K562 (cell line): ENCODE results near the gene AP3B1. TPM values are rescaled to one million over a fixed set of nuclear protein-coding genes. Genes with fewer than 3 reads are reported as not detected.
A peak's percentile ranks its signal among the peaks of the same experiment; 100 is the strongest.

Experiments used
- ATAC-seq: fragments of 200-7000 bp; cut with Tn5 transposase; 3 replicates; pipeline ENCODE4 v1.9.1; 2020; ENCODE audit warnings: moderate library complexity
- BruUV-seq: library from RNA; stranded (reverse); fragments of 400-500 nt; replicated peaks from 2 replicates; lab custom pipeline; 2021; lab: Mats Ljungman, UMichigan
- CTCF ChIA-PET: fragments of 300-600 bp; formaldehyde crosslinking; extraction: SDS; loops from one replicate; lab custom pipeline; 2021; ENCODE audit warnings: low intra/inter-chr PET ratio; lab: Yijun Ruan, JAX
- POLR2A ChIA-PET: fragments of 300-600, 350-650 bp; sonication (Branson Sonifier 250); formaldehyde crosslinking; extraction: SDS; loops from one replicate; lab custom pipeline; 2021; ENCODE audit warnings: antibody characterized with exemption, inconsistent platforms; lab: Yijun Ruan, JAX
- DNase-seq, 4 experiments: peaks; one replicate each; pipeline versions ENCODE4 v3.0.0 to v3.0.0-alpha.2; 2011 to 2018; ENCODE audit warnings: low spot score in 3 of 4, mixed read lengths in 3 of 4; ENCODE audit errors: extremely low read depth in 1 of 4
- FAIRE-seq: peaks from 2 replicates; lab custom pipeline; 2011; peaks lifted over from hg19 to GRCh38; lab: Jason Lieb, UNC
- H2AFZ ChIP-seq: 2 replicates; pipeline ENCODE4 v1.6.0; 2011; ENCODE audit warnings: low read depth, low read length, control low read depth, inconsistent platforms
- H3K27ac ChIP-seq: fragments of 200-600 bp; 3 replicates; pipeline ENCODE4 v1.8.0; 2011; ENCODE audit warnings: low read depth, mild to moderate bottlenecking, control low read depth, inconsistent platforms, low read length, moderate library complexity, mixed read lengths; ENCODE audit errors: extremely low read depth
- H3K27me3 ChIP-seq, 2 experiments: fragments of 300-600 bp in 1 of 2; 2 replicates in 1 of 2; 3 replicates in 1 of 2; pipeline versions ENCODE4 v1.6.0 to v1.8.0; 2011; ENCODE audit warnings: inconsistent platforms in 2 of 2, low read length in 2 of 2, mild to moderate bottlenecking in 1 of 2, mixed read lengths in 1 of 2, moderate library complexity in 1 of 2; ENCODE audit not compliant: control insufficient read depth in 2 of 2, insufficient read depth in 2 of 2
- H3K36me3 ChIP-seq: fragments of 300-600 bp; 3 replicates; pipeline ENCODE4 v1.8.0; 2011; ENCODE audit warnings: mild to moderate bottlenecking, low read length, inconsistent platforms; ENCODE audit not compliant: control insufficient read depth, insufficient read depth
- H3K4me1 ChIP-seq, 2 experiments: fragments of 200-600 bp in 1 of 2; replicated peaks in 1 of 2; 2 replicates in 1 of 2; 3 replicates in 1 of 2; pipeline versions ENCODE4 v1.5.1 to v1.8.0; 2011; ENCODE audit warnings: inconsistent platforms in 2 of 2, low read length in 2 of 2, mild to moderate bottlenecking in 1 of 2, mixed read lengths in 1 of 2, moderate library complexity in 1 of 2; ENCODE audit not compliant: control insufficient read depth in 2 of 2, insufficient read depth in 2 of 2
- H3K4me2 ChIP-seq: 2 replicates; pipeline ENCODE4 v1.6.1; 2011; ENCODE audit warnings: low read length, control low read depth, inconsistent platforms, mixed read lengths; ENCODE audit not compliant: insufficient read depth
- H3K4me3 ChIP-seq: fragments of 200-600 bp; sonication (generic), shearing (Covaris generic); 2 replicates; pipeline ENCODE4 v1.5.1; 2016; ENCODE audit warnings: control low read depth, inconsistent platforms
- H3K79me2 ChIP-seq: fragments of 200-600 bp; 3 replicates; pipeline ENCODE4 v1.8.0; 2011; ENCODE audit warnings: low read length, inconsistent platforms; ENCODE audit not compliant: control insufficient read depth, insufficient read depth
- H3K9ac ChIP-seq, 2 experiments: 2 replicates each; pipeline versions ENCODE4 v1.6.0 to v1.6.1; 2011; ENCODE audit warnings: low read depth in 2 of 2, low read length in 2 of 2, control low read depth in 1 of 2, inconsistent platforms in 1 of 2, mild to moderate bottlenecking in 1 of 2, mixed read lengths in 1 of 2; ENCODE audit not compliant: insufficient read depth in 1 of 2
- H3K9me1 ChIP-seq: one replicate; pipeline ENCODE4 v1.6.0; 2011; ENCODE audit warnings: inconsistent platforms, mild to moderate bottlenecking, low read length, moderate library complexity; ENCODE audit not compliant: control insufficient read depth, insufficient read depth
- H3K9me3 ChIP-seq: replicated peaks from 2 replicates; pipeline ENCODE4 v1.5.1; 2011; ENCODE audit warnings: low read depth, low read length, inconsistent platforms; ENCODE audit not compliant: control insufficient read depth, insufficient read depth
- H4K20me1 ChIP-seq: replicated peaks from 2 replicates; pipeline ENCODE4 v1.6.1; 2011; ENCODE audit warnings: low read length, inconsistent platforms, mixed read lengths; ENCODE audit not compliant: control insufficient read depth, insufficient read depth
- FOXA1 ChIP-seq: fragments of 450-650 bp; IDR thresholded peaks from 2 replicates; pipeline ENCODE4 v1.6.1; 2016; ENCODE audit warnings: mild to moderate bottlenecking, borderline replicate concordance
- FOXJ2 ChIP-seq: fragments of 200-800 bp; sonication (Bioruptor generic); IDR thresholded peaks from 2 replicates; pipeline ENCODE4 v1.6.1; 2016; ENCODE audit warnings: missing genetic modification characterization, missing compliant biosample characterization
- JUNB ChIP-seq: fragments of 450-650 bp; formaldehyde crosslinking; conservative IDR thresholded peaks from 2 replicates; pipeline ENCODE4 v1.4.0; 2020; ENCODE audit warnings: mild to moderate bottlenecking
- KLF1 ChIP-seq: fragments of 450-650 bp; IDR thresholded peaks from 2 replicates; pipeline ENCODE4 v1.6.1; 2016; ENCODE audit warnings: missing genetic modification characterization, missing compliant biosample characterization
- KLF10 ChIP-seq: fragments of 250-450 bp; sonication (Bioruptor Pico); IDR thresholded peaks from 2 replicates; pipeline ENCODE4 v1.6.1; 2021; ENCODE audit warnings: matching md5 sums
- MECOM ChIP-seq: fragments of 250-450 bp; sonication (Bioruptor Pico); IDR thresholded peaks from 2 replicates; pipeline ENCODE4 v1.8.0; 2022; ENCODE audit warnings: inconsistent platforms
- SMAD4 ChIP-seq: fragments of 250-450 bp; sonication (Bioruptor Pico); conservative IDR thresholded peaks from 2 replicates; pipeline ENCODE4 v1.8.0; 2021; ENCODE audit warnings: inconsistent platforms, mild to moderate bottlenecking, moderate library complexity
- SP1 ChIP-seq: sonication (generic); formaldehyde crosslinking; IDR thresholded peaks from 2 replicates; pipeline ENCODE4 v1.8.1; 2022; ENCODE audit warnings: mild to moderate bottlenecking, missing genetic modification reagents
- SRSF3 ChIP-seq: fragments of 200-400 bp; formaldehyde crosslinking; IDR thresholded peaks from 2 replicates; pipeline ENCODE4 v1.6.1; 2016; ENCODE audit warnings: mild to moderate bottlenecking, low read length, moderate library complexity; ENCODE audit not compliant: insufficient read depth
- THRA ChIP-seq: fragments of 450-650 bp; IDR thresholded peaks from 2 replicates; pipeline ENCODE4 v1.6.1; 2017; ENCODE audit warnings: mild to moderate bottlenecking, moderate library complexity
- WGBS: fragments of 100-300 bp; shearing (Covaris generic); methylation state at CpG from one replicate; pipeline ENCODE4 v1.1.6; 2016; ENCODE audit warnings: low coverage, mixed read lengths; ENCODE audit not compliant: insufficient coverage; ENCODE audit errors: missing lambda C conversion rate; 5-methylcytosine and 5-hydroxymethylcytosine counted together
- in situ Hi-C: fragments of 300-500 bp; cut with MboI; formaldehyde crosslinking; loops from 4 replicates; pipeline ENCODE4 v1.15.0; 2018; ENCODE audit warnings: inconsistent platforms, mixed read lengths
- intact Hi-C: fragments of 100-400 bp; cut with micrococcal nuclease; formaldehyde crosslinking; loops from 2 replicates; pipeline ENCODE4 v1.14.2; 2022
- polyA plus RNA-seq, 8 experiments: library from polyadenylated mRNA; depleted of rRNA in 4 of 8; stranded (reverse) in 5 of 8; unstranded in 3 of 8; fragments of >200 nt; fragmentation: Nextera tagmentation in 2 of 8; fragmentation: Illumina TruSeq in 1 of 8; extraction: Ambion mirVana in 2 of 8; extraction: Trizol in 1 of 8; gene quantifications; 2 replicates each; pipeline versions ENCODE4 v1.2.1 to v1.2.3, GENCODE V29; 2011 to 2014; ENCODE audit warnings: inconsistent platforms in 1 of 8, missing spikeins in 1 of 8
- total RNA-seq, 7 experiments: library from RNA; depleted of rRNA in 6 of 7; stranded (reverse); fragments of >200 nt in 6 of 7; fragmentation: Illumina TruSeq in 2 of 7; extraction: Trizol in 2 of 7; gene quantifications; 2 replicates each; pipeline versions ENCODE4 v1.2.1 to v1.2.3, GENCODE V29; 2011 to 2021; ENCODE audit warnings: low replicate concordance in 1 of 7
- TF ChIP-seq, protein P1 (sequence below): sonication (generic); formaldehyde crosslinking; IDR thresholded peaks from 2 replicates; pipeline ENCODE4 v1.8.1; 2023; ENCODE audit warnings: mild to moderate bottlenecking, missing genetic modification reagents
- TF ChIP-seq, protein P2 (sequence below): fragments of 250-450 bp; sonication (Bioruptor Pico); IDR thresholded peaks from 2 replicates; pipeline ENCODE4 v1.8.0; 2022; ENCODE audit warnings: moderate library complexity, mild to moderate bottlenecking, inconsistent platforms

The AP3B1 gene
- total and polyA plus RNA-seq, 9 of the 15 experiments (the other 6 are each of a cell fraction or from before 2014, with no cell fraction given) = 21.1 to 61.8 (median 42.2) TPM

GRCh38 chr5:77981820-77982219 is 312.7 kb downstream of the AP3B1 start:
- no peak overlapping the region for H2AFZ ChIP-seq
- ATAC-seq = peak; percentile 69
- POLR2A ChIA-PET = interaction anchor here (0.7 to 1.0 kb wide), 3 partner anchors 11 to 209 kb away, joined by 3 to 5 read pairs (median 3); no protein-coding TSS in a partner anchor
- TF ChIP-seq THRA = no peak
- no peak for TF ChIP-seq KLF1 (tag)
- no peak for TF ChIP-seq FOXA1
- TF ChIP-seq, protein P1, sequence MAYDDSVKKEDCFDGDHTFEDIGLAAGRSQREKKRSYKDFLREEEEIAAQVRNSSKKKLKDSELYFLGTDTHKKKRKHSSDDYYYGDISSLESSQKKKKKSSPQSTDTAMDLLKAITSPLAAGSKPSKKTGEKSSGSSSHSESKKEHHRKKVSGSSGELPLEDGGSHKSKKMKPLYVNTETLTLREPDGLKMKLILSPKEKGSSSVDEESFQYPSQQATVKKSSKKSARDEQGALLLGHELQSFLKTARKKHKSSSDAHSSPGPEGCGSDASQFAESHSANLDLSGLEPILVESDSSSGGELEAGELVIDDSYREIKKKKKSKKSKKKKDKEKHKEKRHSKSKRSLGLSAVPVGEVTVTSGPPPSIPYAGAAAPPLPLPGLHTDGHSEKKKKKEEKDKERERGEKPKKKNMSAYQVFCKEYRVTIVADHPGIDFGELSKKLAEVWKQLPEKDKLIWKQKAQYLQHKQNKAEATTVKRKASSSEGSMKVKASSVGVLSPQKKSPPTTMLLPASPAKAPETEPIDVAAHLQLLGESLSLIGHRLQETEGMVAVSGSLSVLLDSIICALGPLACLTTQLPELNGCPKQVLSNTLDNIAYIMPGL = no peak
- TF ChIP-seq SRSF3 = no peak
- TF ChIP-seq JUNB = no peak
- TF ChIP-seq KLF10 = no peak
- no peak for TF ChIP-seq SMAD4 (CRISPR knock-in tag)
- no peak for TF ChIP-seq SP1 (CRISPR knock-in tag)
- TF ChIP-seq MECOM (CRISPR knock-in tag) = no peak
- no peak for TF ChIP-seq FOXJ2 (tag)
- TF ChIP-seq, protein P2, sequence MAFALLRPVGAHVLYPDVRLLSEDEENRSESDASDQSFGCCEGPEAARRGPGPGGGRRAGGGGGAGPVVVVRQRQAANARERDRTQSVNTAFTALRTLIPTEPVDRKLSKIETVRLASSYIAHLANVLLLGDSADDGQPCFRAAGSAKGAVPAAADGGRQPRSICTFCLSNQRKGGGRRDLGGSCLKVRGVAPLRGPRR (CRISPR knock-in tag) = no peak

More at GRCh38 chr5:77981820-77982219, 312.7 kb downstream of the AP3B1 start:
- H3K27ac ChIP-seq = no peak overlapping the region
- WGBS = 0% methylated on average over 2 of the region's 3 CpGs
- FAIRE-seq (no peak), DNase-seq (no peak)
- in situ Hi-C loops = no loop called here
- H3K4me1 ChIP-seq = peaks cover 0 to 3% of the 10 kb centered on the region in 2 experiments; a peak in 1 of 5 replicates
- intact Hi-C loops = loop anchor here (5.0 to 10.0 kb wide), 3 partner anchors 117 to 420 kb away; no protein-coding TSS in a partner anchor
- H3K36me3 ChIP-seq = no peaks in the 10 kb centered on the region
- no peaks in the 10 kb centered on the region; the same call in none of the 2 replicates for H4K20me1 ChIP-seq
- H3K4me3 ChIP-seq = no peak overlapping the region
- BruUV-seq = no TSS peak
- CTCF ChIA-PET = interaction anchor here (0.8 kb wide), 1 partner anchor 115 kb away, joined by 4 read pairs; no protein-coding TSS in a partner anchor
- no peaks in the 10 kb centered on the region for H3K9me1 ChIP-seq
- no peak overlapping the region for H3K9ac ChIP-seq
- H3K27me3 ChIP-seq = peaks cover 9 to 21% of the 10 kb centered on the region in 2 experiments
- no peaks in the 10 kb centered on the region for H3K79me2 ChIP-seq
- no peak overlapping the region for H3K4me2 ChIP-seq
- H3K9me3 ChIP-seq = no peaks in the 10 kb centered on the region
